DOHH2 (cell line): ENCODE measurements around the gene CFAP74.

Experiments used
- H3F3A ChIP-seq: fragments of 200-600 bp; sonication (generic), shearing (Covaris generic); 2 replicates; pipeline ENCODE4 v1.6.0; 2016; ENCODE audit warnings: antibody characterized with exemption, mild to moderate bottlenecking; ENCODE audit not compliant: control insufficient read depth, insufficient read depth
- H3K27ac ChIP-seq: fragments of 200-600 bp; sonication (generic); 2 replicates; pipeline ENCODE4 v1.5.1; 2014; ENCODE audit warnings: low read depth, mild to moderate bottlenecking, low read length, moderate library complexity
- H3K27me3 ChIP-seq: fragments of 200-600 bp; sonication (generic); 2 replicates; pipeline ENCODE4 v1.6.1; 2014; ENCODE audit warnings: mild to moderate bottlenecking, low read length, mixed read lengths; ENCODE audit not compliant: control insufficient read depth
- H3K36me3 ChIP-seq: fragments of 200-600 bp; sonication (generic); 2 replicates; pipeline ENCODE4 v1.6.1; 2014; ENCODE audit warnings: mild to moderate bottlenecking, low read length, moderate library complexity, mixed read lengths; ENCODE audit not compliant: control insufficient read depth
- H3K4me1 ChIP-seq: fragments of 200-600 bp; sonication (generic); 2 replicates; pipeline ENCODE4 v1.6.1; 2014; ENCODE audit warnings: mild to moderate bottlenecking, low read length, mixed read lengths; ENCODE audit not compliant: control insufficient read depth
- H3K4me2 ChIP-seq: fragments of 200-600 bp; sonication (generic); 2 replicates; pipeline ENCODE4 v1.6.0; 2014; ENCODE audit warnings: mild to moderate bottlenecking, low read length, moderate library complexity
- H3K4me3 ChIP-seq: fragments of 200-600 bp; sonication (generic); 2 replicates; pipeline ENCODE4 v1.5.1; 2014; ENCODE audit warnings: mild to moderate bottlenecking, low read length, mixed read lengths
- H3K79me2 ChIP-seq: fragments of 200-600 bp; sonication (generic); 2 replicates; pipeline ENCODE4 v1.6.1; 2014; ENCODE audit warnings: mild to moderate bottlenecking, low read length, mixed read lengths; ENCODE audit not compliant: control insufficient read depth
- H3K9me2 ChIP-seq: fragments of 200-600 bp; sonication (generic); replicated peaks from 2 replicates; pipeline ENCODE4 v1.6.1; 2014; ENCODE audit warnings: mild to moderate bottlenecking, low read length, mixed read lengths; ENCODE audit not compliant: control insufficient read depth
- H3K9me3 ChIP-seq: fragments of 200-600 bp; sonication (generic); 2 replicates; pipeline ENCODE4 v1.6.1; 2014; ENCODE audit warnings: antibody characterized with exemption, low read length, mixed read lengths; ENCODE audit not compliant: control insufficient read depth, insufficient read depth
- H4K20me1 ChIP-seq: fragments of 200-600 bp; sonication (generic); 2 replicates; pipeline ENCODE4 v1.6.0; 2014; ENCODE audit warnings: low read depth, mild to moderate bottlenecking, antibody characterized with exemption, low read length, moderate library complexity; ENCODE audit not compliant: control insufficient read depth, insufficient read depth
- CTCF ChIP-seq: fragments of 200-600 bp; sonication (generic); IDR thresholded peaks from one replicate; pipeline ENCODE4 v1.5.1; 2014; ENCODE audit warnings: antibody characterized with exemption, mild to moderate bottlenecking, low read depth, low read length; ENCODE audit not compliant: poor library complexity, severe bottlenecking
- EZH2phosphoT487 ChIP-seq: fragments of 200-600 bp; sonication (generic); IDR thresholded peaks from 2 replicates; pipeline ENCODE4 v1.6.1; 2017; ENCODE audit warnings: borderline replicate concordance, mild to moderate bottlenecking, antibody characterized with exemption, low read length, moderate library complexity, mixed read lengths

CFAP74 gene

DNA sequence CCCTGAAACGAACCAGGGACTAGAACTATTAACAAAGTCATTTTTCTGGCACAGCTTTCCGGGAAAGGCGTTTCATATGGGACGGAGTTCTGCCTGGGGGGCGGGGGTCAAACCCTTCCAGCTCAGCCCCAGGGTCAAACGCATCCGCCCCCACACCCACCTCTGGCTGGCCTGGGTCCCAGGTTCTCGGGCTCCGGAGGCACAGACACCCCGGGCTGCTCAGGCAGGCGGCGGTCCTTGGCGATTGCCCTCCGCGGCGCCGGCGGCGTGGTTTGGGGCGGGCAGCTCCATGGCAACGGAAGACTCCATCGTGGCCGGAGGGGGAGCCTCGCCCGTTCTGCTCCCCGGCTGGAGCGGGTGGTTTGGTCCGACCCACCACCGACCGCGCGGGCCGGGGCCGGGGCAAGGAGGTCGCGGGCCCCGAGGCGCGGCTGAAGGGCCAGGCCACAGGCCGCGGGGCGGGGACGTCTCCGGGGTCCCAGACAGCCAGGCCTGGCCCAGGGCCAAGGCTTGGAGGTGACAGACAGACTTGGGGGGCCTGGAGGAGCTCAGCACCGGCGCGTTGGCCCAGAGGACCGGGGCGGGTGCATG is at the start of gene CFAP74:
Gene CFAP74 (minus strand): TSS at position 246 of the 591 bp plus-strand sequence. CDS start 12,830 bp downstream, outside the sequence.
- no peaks in the 10 kb centered on the region for H3K9me2 ChIP-seq
- no peak within 1 kb of the TSS for H3K4me3 ChIP-seq
- no peak within 1 kb of the TSS for H3K27ac ChIP-seq
- H3K4me1 ChIP-seq, result no peaks in the 10 kb centered on the region
- no peaks in the 10 kb centered on the region for H3F3A ChIP-seq
- H4K20me1 ChIP-seq, result no peaks in the 10 kb centered on the region
- TF ChIP-seq EZH2phosphoT487, result no peak
- TF ChIP-seq CTCF, result no peak
- H3K79me2 ChIP-seq, result no peaks in the 10 kb centered on the region
- no peaks in the 10 kb centered on the region for H3K36me3 ChIP-seq
- H3K9me3 ChIP-seq, result no peaks in the 10 kb centered on the region
- H3K4me2 ChIP-seq, result no peak within 1 kb of the TSS
- no peaks in the 10 kb centered on the region for H3K27me3 ChIP-seq

- Histone ChIP-seq H3K4me1 (peaks cover 7% of the 10 kb centered on the region; the same call in 1 of the 2 replicates), H3K36me3 (no peaks in the 10 kb centered on the region), H3K4me3 (no peak overlapping the region)
These were observed 49.6 kb upstream of the CFAP74 start for GRCh38 chr1:2053217-2053616.

DNA sequence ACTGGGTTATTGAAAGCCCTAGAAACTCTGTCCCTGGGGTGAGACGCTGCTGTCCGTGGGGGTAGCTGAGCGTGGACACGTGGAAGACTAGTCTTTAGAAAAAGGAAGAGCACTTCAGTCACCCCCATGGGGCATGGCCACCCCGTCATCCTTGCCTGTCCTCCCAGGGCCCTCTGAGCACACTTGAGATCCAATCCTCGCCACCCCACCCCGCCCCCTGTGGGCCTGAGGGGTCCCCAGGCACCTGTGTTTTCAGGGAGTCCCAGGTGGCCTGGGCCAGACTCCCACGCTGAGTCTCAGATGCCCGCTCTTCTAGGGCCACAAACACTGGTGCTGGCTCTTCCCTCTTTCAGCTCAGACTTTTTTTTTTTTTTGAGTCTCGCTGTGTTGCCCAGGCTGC is 49.2 kb upstream of the CFAP74 start:
- Histone ChIP-seq H3K4me2 (no peak overlapping the region), H4K20me1 (no peaks in the 10 kb centered on the region), H3K27ac (no peak overlapping the region), H3K9me3 (no peaks in the 10 kb centered on the region), H3K9me2 (no peaks in the 10 kb centered on the region), H3K79me2 (no peaks in the 10 kb centered on the region), H3F3A (no peaks in the 10 kb centered on the region), H3K4me1 (peaks cover 7% of the 10 kb centered on the region; the same call in 1 of the 2 replicates), H3K4me3 (no peak overlapping the region), H3K36me3 (no peaks in the 10 kb centered on the region), H3K27me3 (no peaks in the 10 kb centered on the region; the same call in 1 of the 2 replicates)
- TF ChIP-seq EZH2phosphoT487 (no peak), CTCF (no peak)

More at GRCh38 chr1:2053217-2053616, 49.6 kb upstream of the CFAP74 start:
- Histone ChIP-seq H4K20me1 (no peaks in the 10 kb centered on the region), H3K9me3 (no peaks in the 10 kb centered on the region), H3F3A (no peaks in the 10 kb centered on the region), H3K4me2 (no peak overlapping the region), H3K9me2 (no peaks in the 10 kb centered on the region), H3K79me2 (no peaks in the 10 kb centered on the region), H3K27ac (no peak overlapping the region), H3K27me3 (no peaks in the 10 kb centered on the region; the same call in 1 of the 2 replicates)
- TF ChIP-seq CTCF, result no peak
